Hepatocyte (in vitro differentiated cells): ENCODE data around the gene ALDH1A3.

ENCODE experiments used
- EZH2 ChIP-seq: fragments of 200-600 bp; sonication (generic); IDR thresholded peaks from 2 replicates; pipeline ENCODE4 v1.6.1; 2016; ENCODE audit warnings: antibody characterized with exemption, mild to moderate bottlenecking, borderline replicate concordance
- TF ChIP-seq, protein P1 (sequence below): fragments of 200-600 bp; sonication (generic); IDR thresholded peaks from 2 replicates; pipeline ENCODE4 v1.5.1; 2016; ENCODE audit warnings: antibody characterized with exemption, mild to moderate bottlenecking; ENCODE audit not compliant: poor library complexity

DNA sequence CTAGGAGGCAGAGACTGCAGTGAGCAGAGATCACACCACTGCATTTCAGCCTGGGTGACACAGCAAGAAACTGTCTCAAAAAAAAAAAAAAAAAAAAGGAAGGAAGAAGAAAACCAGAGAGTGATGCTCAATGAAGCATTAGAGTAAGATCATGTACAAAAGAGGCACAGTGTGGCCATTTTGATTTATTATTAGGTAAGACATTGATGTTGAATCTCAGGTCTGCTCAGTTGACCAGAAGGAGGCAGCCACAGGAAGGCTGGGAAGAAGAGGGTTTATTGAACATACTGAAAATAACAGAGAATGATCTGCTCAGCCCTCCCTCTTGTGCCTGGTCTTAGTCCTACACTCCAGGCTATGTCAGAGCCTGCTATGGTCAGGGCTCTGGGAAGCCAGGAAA is 55.1 kb downstream of the ALDH1A3 start:
- TF ChIP-seq, protein P1, sequence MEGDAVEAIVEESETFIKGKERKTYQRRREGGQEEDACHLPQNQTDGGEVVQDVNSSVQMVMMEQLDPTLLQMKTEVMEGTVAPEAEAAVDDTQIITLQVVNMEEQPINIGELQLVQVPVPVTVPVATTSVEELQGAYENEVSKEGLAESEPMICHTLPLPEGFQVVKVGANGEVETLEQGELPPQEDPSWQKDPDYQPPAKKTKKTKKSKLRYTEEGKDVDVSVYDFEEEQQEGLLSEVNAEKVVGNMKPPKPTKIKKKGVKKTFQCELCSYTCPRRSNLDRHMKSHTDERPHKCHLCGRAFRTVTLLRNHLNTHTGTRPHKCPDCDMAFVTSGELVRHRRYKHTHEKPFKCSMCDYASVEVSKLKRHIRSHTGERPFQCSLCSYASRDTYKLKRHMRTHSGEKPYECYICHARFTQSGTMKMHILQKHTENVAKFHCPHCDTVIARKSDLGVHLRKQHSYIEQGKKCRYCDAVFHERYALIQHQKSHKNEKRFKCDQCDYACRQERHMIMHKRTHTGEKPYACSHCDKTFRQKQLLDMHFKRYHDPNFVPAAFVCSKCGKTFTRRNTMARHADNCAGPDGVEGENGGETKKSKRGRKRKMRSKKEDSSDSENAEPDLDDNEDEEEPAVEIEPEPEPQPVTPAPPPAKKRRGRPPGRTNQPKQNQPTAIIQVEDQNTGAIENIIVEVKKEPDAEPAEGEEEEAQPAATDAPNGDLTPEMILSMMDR: no peak
- no peak for TF ChIP-seq EZH2
